Duodenal mucosa (tissue), 2 donors: ENCODE results near the gene CYP2E1.
"Not testable (repeated sequence)": the region's sequence is repeated elsewhere in the genome, so short reads cannot be mapped to it uniquely, and the experiment has no call there.

Source experiments
- H3K27ac ChIP-seq: one replicate; pipeline ENCODE4 v1.7.0; 2013; ENCODE audit warnings: low read depth, low read length
- H3K27me3 ChIP-seq, 2 donors: one replicate each; pipeline ENCODE4 v1.7.0; 2013; ENCODE audit warnings: low read length in 2 of 2, control low read depth in 1 of 2; ENCODE audit not compliant: insufficient read depth in 2 of 2, control insufficient read depth in 1 of 2
- H3K36me3 ChIP-seq, 2 donors: one replicate each; pipeline ENCODE4 v1.7.0; 2013; ENCODE audit warnings: low read length in 2 of 2, control low read depth in 1 of 2; ENCODE audit not compliant: insufficient read depth in 2 of 2, control insufficient read depth in 1 of 2
- H3K4me1 ChIP-seq, 2 donors: one replicate each; pipeline ENCODE4 v1.7.0; 2013; ENCODE audit warnings: low read length in 2 of 2, control low read depth in 1 of 2; ENCODE audit not compliant: insufficient read depth in 2 of 2, control insufficient read depth in 1 of 2
- H3K4me3 ChIP-seq, 2 donors: one replicate each; pipeline ENCODE4 v1.7.0; 2013; ENCODE audit warnings: low read length in 2 of 2, low read depth in 1 of 2
- H3K9ac ChIP-seq, 2 donors: one replicate each; pipeline ENCODE4 v1.7.0; 2013; ENCODE audit warnings: low read length in 2 of 2, low read depth in 1 of 2
- H3K9me3 ChIP-seq, 2 donors: one replicate each; pipeline ENCODE4 v1.7.0; 2013; ENCODE audit warnings: low read length in 2 of 2, control low read depth in 1 of 2; ENCODE audit not compliant: control insufficient read depth in 1 of 2

CYP2E1 gene

GRCh38 chr10:133568287-133568614, 41.1 kb downstream of the CYP2E1 start:
- no peak overlapping the region for H3K9ac ChIP-seq
- H3K9me3 ChIP-seq = peaks cover 4 to 9% of the 10 kb centered on the region in 2 donors
- H3K4me3 ChIP-seq = no peak overlapping the region
- no peak overlapping the region for H3K27ac ChIP-seq
- H3K36me3 ChIP-seq = no peaks in the 10 kb centered on the region
- no peaks in the 10 kb centered on the region for H3K27me3 ChIP-seq
- H3K4me1 ChIP-seq = no peaks in the 10 kb centered on the region

- H3K27me3 ChIP-seq, H3K4me3 ChIP-seq, H3K27ac ChIP-seq, H3K4me1 ChIP-seq, H3K36me3 ChIP-seq, H3K9ac ChIP-seq: not testable (repeated sequence)
- peaks cover 9 to 11% of the 10 kb centered on the region in 2 donors for H3K9me3 ChIP-seq
Observed at GRCh38 chr10:133568831-133569527, 41.8 kb downstream of the CYP2E1 start.

GRCh38 chr10:133569801-133570200, 42.6 kb downstream of the CYP2E1 start:
- not testable (repeated sequence) for H3K4me1 ChIP-seq, H3K27me3 ChIP-seq, H3K36me3 ChIP-seq, H3K27ac ChIP-seq, H3K9ac ChIP-seq, H3K4me3 ChIP-seq
- peaks cover 9 to 11% of the 10 kb centered on the region in 2 donors for H3K9me3 ChIP-seq

- H3K9ac ChIP-seq = not testable (repeated sequence)
Observed at GRCh38 chr10:133572055-133572454, 44.9 kb downstream of the CYP2E1 start.

GRCh38 chr10:133573460-133573859, 46.3 kb downstream of the CYP2E1 start:
- not testable (repeated sequence) for H3K27ac ChIP-seq, H3K4me3 ChIP-seq, H3K9me3 ChIP-seq, H3K4me1 ChIP-seq, H3K27me3 ChIP-seq, H3K9ac ChIP-seq, H3K36me3 ChIP-seq

More at GRCh38 chr10:133572055-133572454, 44.9 kb downstream of the CYP2E1 start:
- peaks cover 9 to 11% of the 10 kb centered on the region in 2 donors for H3K9me3 ChIP-seq
- not testable (repeated sequence) for H3K4me1 ChIP-seq, H3K27ac ChIP-seq, H3K4me3 ChIP-seq, H3K27me3 ChIP-seq, H3K36me3 ChIP-seq

- H3K9ac ChIP-seq, H3K9me3 ChIP-seq, H3K4me1 ChIP-seq, H3K27me3 ChIP-seq, H3K36me3 ChIP-seq, H3K27ac ChIP-seq, H3K4me3 ChIP-seq: not testable (repeated sequence)
Observed at GRCh38 chr10:133577037-133577436, 49.9 kb downstream of the CYP2E1 start.
